ENCODE results near the gene CCSER2. TPM values are rescaled to one million over a fixed set of nuclear protein-coding genes. Genes with fewer than 3 reads are reported as not detected.
"Not testable (repeated sequence)": the region's sequence is repeated elsewhere in the genome, so short reads cannot be mapped to it uniquely, and the experiment has no call there.

Gene CCSER2
- total RNA-seq, 2 experiments from 2014 or later = 80.2 to 87.9 TPM

- CTCF ChIA-PET = no interaction called here
- H3K4me1 Mint-ChIP-seq = peaks cover 13% of the 10 kb centered on the region
- no peaks in the 10 kb centered on the region for H3K9me3 Mint-ChIP-seq
- H3K27me3 Mint-ChIP-seq = no peaks in the 10 kb centered on the region
- POLR2A ChIA-PET = no interaction called here
- H3K4me3 Mint-ChIP-seq = no peak overlapping the region
- H3K36me3 Mint-ChIP-seq (ENCODE audit: low read depth) = peaks cover 10% of the 10 kb centered on the region
- no peak overlapping the region for H3K27ac Mint-ChIP-seq
- DNase-seq = no peak
Observed at GRCh38 chr10:84497978-84498377, 169.6 kb downstream of the CCSER2 start.

GRCh38 chr10:84499039-84499438, 170.7 kb downstream of the CCSER2 start:
- DNase-seq; H3K27me3 Mint-ChIP-seq; H3K4me3 Mint-ChIP-seq; POLR2A ChIA-PET; H3K27ac Mint-ChIP-seq; CTCF ChIA-PET; H3K36me3 Mint-ChIP-seq (ENCODE audit: low read depth); H3K9me3 Mint-ChIP-seq: not testable (repeated sequence)
- H3K4me1 Mint-ChIP-seq = peaks cover 13% of the 10 kb centered on the region

GRCh38 chr10:84499846-84500245, 171.5 kb downstream of the CCSER2 start:
- H3K36me3 Mint-ChIP-seq (ENCODE audit: low read depth) = peaks cover 6% of the 10 kb centered on the region
- H3K27me3 Mint-ChIP-seq = no peaks in the 10 kb centered on the region
- H3K27ac Mint-ChIP-seq = no peak overlapping the region
- no peak for DNase-seq
- ChIA-PET CTCF (no interaction called here), POLR2A (no interaction called here)
- no peak overlapping the region for H3K4me3 Mint-ChIP-seq
- H3K9me3 Mint-ChIP-seq = no peaks in the 10 kb centered on the region
- peaks cover 10% of the 10 kb centered on the region for H3K4me1 Mint-ChIP-seq

GRCh38 chr10:84510121-84510520, 181.7 kb downstream of the CCSER2 start:
- Mint-ChIP-seq H3K36me3 (ENCODE audit: low read depth) (peaks cover 15% of the 10 kb centered on the region), H3K4me3 (no peak overlapping the region), H3K9me3 (no peaks in the 10 kb centered on the region), H3K4me1 (no peaks in the 10 kb centered on the region), H3K27ac (no peak overlapping the region), H3K27me3 (no peaks in the 10 kb centered on the region)
- CTCF ChIA-PET = interaction anchor here (0.6 to 1.5 kb wide), 3 partner anchors 27 to 254 kb away, joined by 3 to 5 read pairs (median 3); no protein-coding TSS in a partner anchor
- no peak for DNase-seq
- POLR2A ChIA-PET = interaction anchor here (0.7 to 1.2 kb wide), 3 partner anchors 11 to 243 kb away, joined by 3 read pairs; no protein-coding TSS in a partner anchor

DNA sequence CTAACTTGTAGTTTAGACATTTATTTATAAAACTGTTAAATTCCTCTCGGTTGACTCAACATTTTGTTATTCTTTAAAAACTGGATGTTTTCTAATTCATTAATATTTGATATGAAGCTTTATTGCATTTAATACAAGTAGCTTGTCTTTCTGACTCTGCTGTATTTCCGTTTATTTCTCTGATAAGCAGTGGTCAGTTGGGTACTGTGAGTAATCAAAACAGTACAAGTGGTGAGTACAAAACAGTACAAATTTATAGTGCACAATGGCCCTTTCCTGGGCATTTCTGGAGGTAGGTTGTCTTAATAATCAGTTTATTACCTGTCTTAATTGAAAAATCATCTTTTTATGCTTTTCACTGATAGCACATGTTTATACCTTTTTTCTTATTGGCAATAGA, 182.7 kb downstream of the CCSER2 start:
- CTCF ChIA-PET = interaction anchor here (1.5 kb wide), 1 partner anchor 246 kb away, joined by 4 read pairs; no protein-coding TSS in a partner anchor
- Mint-ChIP-seq H3K4me1 (no peaks in the 10 kb centered on the region), H3K36me3 (ENCODE audit: low read depth) (peaks cover 19% of the 10 kb centered on the region)

GRCh38 chr10:84511709-84512285, 183.4 kb downstream of the CCSER2 start:
- no peak overlapping the region for H3K4me3 Mint-ChIP-seq
- no peaks in the 10 kb centered on the region for H3K9me3 Mint-ChIP-seq
- POLR2A ChIA-PET = no interaction called here
- no peaks in the 10 kb centered on the region for H3K4me1 Mint-ChIP-seq
- no peak for DNase-seq
- H3K27ac Mint-ChIP-seq = no peak overlapping the region
- H3K36me3 Mint-ChIP-seq (ENCODE audit: low read depth) = peaks cover 19% of the 10 kb centered on the region
- CTCF ChIA-PET = interaction anchor here (1.4 to 1.5 kb wide), 2 partner anchors 25 to 247 kb away, joined by 3 to 4 read pairs; no protein-coding TSS in a partner anchor
- H3K27me3 Mint-ChIP-seq = no peaks in the 10 kb centered on the region

More for the DNA sequence above, 182.7 kb downstream of the CCSER2 start:
- H3K27me3 Mint-ChIP-seq = no peaks in the 10 kb centered on the region
- H3K4me3 Mint-ChIP-seq = no peak overlapping the region
- H3K27ac Mint-ChIP-seq = no peak overlapping the region
- no peaks in the 10 kb centered on the region for H3K9me3 Mint-ChIP-seq
- POLR2A ChIA-PET = no interaction called here
- no peak for DNase-seq

GRCh38 chr10:84517554-84517953, 189.2 kb downstream of the CCSER2 start:
- Mint-ChIP-seq H3K27me3 (no peaks in the 10 kb centered on the region), H3K36me3 (ENCODE audit: low read depth) (peaks cover 19% of the 10 kb centered on the region), H3K27ac (no peak overlapping the region), H3K4me3 (no peak overlapping the region), H3K4me1 (no peaks in the 10 kb centered on the region), H3K9me3 (no peaks in the 10 kb centered on the region)
- POLR2A ChIA-PET = no interaction called here
- CTCF ChIA-PET = interaction anchor here (0.8 to 1.1 kb wide), 2 partner anchors 165 to 250 kb away, joined by 3 read pairs; no protein-coding TSS in a partner anchor
- no peak for DNase-seq

DNA sequence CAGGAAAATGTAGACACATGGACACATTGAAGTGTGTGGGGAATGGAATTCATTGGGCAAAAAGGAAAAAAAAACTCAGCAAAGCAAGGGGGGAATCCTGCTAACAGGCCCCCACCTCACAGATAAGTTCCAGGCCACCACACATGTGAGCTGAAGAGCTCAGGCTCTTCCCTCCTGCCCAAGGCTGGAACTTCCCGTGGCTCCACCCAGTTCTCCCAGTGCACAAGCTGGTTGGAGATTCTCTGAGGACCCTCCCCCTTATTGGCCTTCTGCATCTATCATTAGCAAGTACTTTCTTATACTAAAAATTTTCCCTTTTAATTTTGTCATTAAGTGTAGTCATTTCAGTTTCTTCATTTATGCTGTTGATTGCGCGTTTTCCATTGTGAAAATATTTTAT, 190.8 kb downstream of the CCSER2 start:
- peaks cover 8% of the 10 kb centered on the region for H3K36me3 Mint-ChIP-seq (ENCODE audit: low read depth)
- CTCF ChIA-PET = no interaction called here
- DNase-seq = no peak
- H3K9me3 Mint-ChIP-seq = no peaks in the 10 kb centered on the region
- H3K4me3 Mint-ChIP-seq = no peak overlapping the region
- POLR2A ChIA-PET = no interaction called here
- H3K4me1 Mint-ChIP-seq = no peaks in the 10 kb centered on the region
- H3K27ac Mint-ChIP-seq = no peak overlapping the region
- no peaks in the 10 kb centered on the region for H3K27me3 Mint-ChIP-seq

GRCh38 chr10:84521013-84521412, 192.6 kb downstream of the CCSER2 start:
- ChIA-PET CTCF (interaction anchor here (1.1 to 1.6 kb wide), 3 partner anchors 16 to 254 kb away, joined by 3 to 6 read pairs (median 4); no protein-coding TSS in a partner anchor), POLR2A (interaction anchor here (1.1 kb wide), 1 partner anchor 11 kb away, joined by 3 read pairs; no protein-coding TSS in a partner anchor)
- H3K4me1 Mint-ChIP-seq = no peaks in the 10 kb centered on the region
- H3K27me3 Mint-ChIP-seq = no peaks in the 10 kb centered on the region
- H3K4me3 Mint-ChIP-seq = no peak overlapping the region
- no peak for DNase-seq
- H3K27ac Mint-ChIP-seq = no peak overlapping the region
- peaks cover 5% of the 10 kb centered on the region for H3K9me3 Mint-ChIP-seq
- H3K36me3 Mint-ChIP-seq (ENCODE audit: low read depth) = peaks cover 4% of the 10 kb centered on the region

DNA sequence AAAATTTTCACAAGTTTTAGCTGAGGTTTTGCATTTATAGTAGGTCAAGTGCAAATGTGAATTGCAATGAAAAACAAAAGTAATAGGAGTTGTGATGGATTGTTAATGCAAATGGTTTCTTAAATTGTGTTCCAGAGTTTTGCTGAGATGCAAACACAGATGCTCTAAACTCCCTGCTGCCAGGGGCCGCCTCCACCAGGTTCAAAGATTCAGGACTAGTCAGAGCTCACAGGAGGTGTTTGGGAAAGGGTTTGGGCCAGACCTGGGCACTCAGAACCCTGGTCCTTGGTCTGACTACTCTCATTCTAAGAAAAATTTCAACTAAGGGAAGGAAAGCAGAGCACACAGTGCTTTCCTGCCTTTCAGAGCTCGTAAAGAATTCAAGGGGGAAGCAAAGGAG, 193.1 kb downstream of the CCSER2 start:
- CTCF ChIA-PET = interaction anchor here (1.1 to 1.6 kb wide), 3 partner anchors 16 to 254 kb away, joined by 3 to 6 read pairs (median 4); no protein-coding TSS in a partner anchor
- Mint-ChIP-seq H3K27ac (no peak overlapping the region), H3K4me1 (no peaks in the 10 kb centered on the region), H3K4me3 (no peak overlapping the region), H3K27me3 (no peaks in the 10 kb centered on the region), H3K36me3 (ENCODE audit: low read depth) (peaks cover 2% of the 10 kb centered on the region), H3K9me3 (peaks cover 5% of the 10 kb centered on the region)
- no peak for DNase-seq
- POLR2A ChIA-PET = interaction anchor here (1.1 kb wide), 1 partner anchor 11 kb away, joined by 3 read pairs; no protein-coding TSS in a partner anchor

DNA sequence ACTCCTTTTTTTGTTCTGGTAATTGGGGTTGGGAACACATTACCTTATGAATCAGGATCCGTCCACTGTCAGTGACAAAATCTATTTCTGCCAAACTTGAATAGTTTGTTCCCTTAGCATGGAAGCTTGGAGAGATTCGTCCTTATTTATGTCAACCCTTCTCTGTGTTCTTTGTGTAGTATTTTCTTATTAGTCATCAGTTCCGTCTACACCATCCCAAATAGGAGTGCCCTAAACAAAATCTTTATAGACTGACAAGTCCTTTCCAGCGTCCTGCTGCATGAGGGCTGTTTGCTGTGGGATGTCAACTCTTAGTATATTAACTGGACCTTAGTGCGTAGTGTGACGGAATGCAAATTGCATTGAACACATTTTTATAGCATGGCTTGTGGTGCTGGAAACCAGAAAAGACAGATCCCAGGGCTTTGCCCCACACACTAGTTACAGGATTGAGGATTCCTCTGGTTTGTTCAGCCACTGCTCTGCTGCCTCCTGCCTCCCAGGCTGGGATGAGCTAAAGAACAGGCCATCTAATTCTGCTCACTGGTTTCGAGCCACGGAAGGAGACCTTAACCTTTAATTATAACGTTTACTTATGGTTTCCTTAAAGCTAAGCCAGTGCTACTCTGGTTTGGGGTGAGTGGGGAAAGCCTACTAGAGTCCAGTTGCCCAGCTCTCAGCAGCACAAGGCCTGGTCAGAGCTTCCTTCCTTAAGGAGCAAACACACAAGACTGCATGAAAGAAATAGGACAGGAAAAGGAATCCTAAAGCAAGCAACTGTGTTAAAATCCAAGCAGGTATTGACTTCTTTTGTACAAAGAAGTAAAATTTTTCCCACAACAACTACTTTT, 194.4 kb downstream of the CCSER2 start:
- H3K9me3 Mint-ChIP-seq = peaks cover 5% of the 10 kb centered on the region
- no peaks in the 10 kb centered on the region for H3K4me1 Mint-ChIP-seq
- no peak overlapping the region for H3K4me3 Mint-ChIP-seq
- ChIA-PET POLR2A (no interaction called here), CTCF (interaction anchor here (1.1 to 1.6 kb wide), 4 partner anchors 15 to 258 kb away, joined by 3 to 7 read pairs (median 4); no protein-coding TSS in a partner anchor)
- peaks cover 2% of the 10 kb centered on the region for H3K36me3 Mint-ChIP-seq (ENCODE audit: low read depth)
- H3K27me3 Mint-ChIP-seq = no peaks in the 10 kb centered on the region
- no peak overlapping the region for H3K27ac Mint-ChIP-seq
- DNase-seq = no peak

DNA sequence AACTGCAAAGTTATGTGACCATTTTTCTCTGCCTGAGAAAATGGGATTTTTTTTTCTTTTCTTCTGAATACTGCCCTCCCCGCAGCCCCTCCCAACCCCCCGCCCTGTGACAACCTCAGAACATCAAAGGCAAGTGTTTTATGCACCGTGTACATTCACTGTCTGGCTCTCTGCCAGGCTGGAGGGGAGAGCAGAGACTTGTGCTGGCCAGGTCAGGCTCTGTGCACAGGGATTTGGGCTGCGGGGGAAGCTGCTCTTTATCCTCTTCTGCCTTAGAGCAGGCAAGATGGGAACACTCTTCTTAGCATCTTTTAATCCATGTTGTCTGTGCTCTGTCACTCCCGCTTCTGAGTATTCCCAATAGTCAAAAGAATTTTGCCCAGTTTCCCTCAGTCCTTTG, 195.1 kb downstream of the CCSER2 start:
- Mint-ChIP-seq H3K4me1 (no peaks in the 10 kb centered on the region), H3K9me3 (peaks cover 5% of the 10 kb centered on the region), H3K36me3 (ENCODE audit: low read depth) (peaks cover 2% of the 10 kb centered on the region), H3K27ac (no peak overlapping the region), H3K27me3 (no peaks in the 10 kb centered on the region), H3K4me3 (no peak overlapping the region)
- ChIA-PET POLR2A (no interaction called here), CTCF (interaction anchor here (1.1 to 1.2 kb wide), 3 partner anchors 14 to 259 kb away, joined by 3 to 7 read pairs (median 4); no protein-coding TSS in a partner anchor)
- no peak for DNase-seq

DNA sequence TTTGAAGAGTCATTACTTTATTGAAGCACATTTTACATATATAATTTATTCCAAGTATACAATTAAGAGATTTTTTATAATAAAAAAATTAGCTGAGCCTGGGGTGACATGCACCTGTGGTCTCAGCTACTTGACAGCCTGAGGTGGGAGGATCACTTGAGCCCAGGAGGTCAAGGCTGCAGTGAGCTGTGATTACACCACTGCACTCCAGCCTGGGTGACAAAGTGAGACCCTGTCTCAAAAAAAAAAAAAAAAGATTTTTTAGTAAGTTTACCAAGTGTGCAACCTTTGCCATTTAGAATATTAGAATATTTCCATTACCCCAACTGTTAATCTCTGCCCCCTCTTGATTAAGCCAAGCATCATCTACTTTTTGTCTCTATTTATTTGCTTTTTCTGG, 196.0 kb downstream of the CCSER2 start:
- ChIA-PET CTCF (interaction anchor here (0.9 kb wide), 1 partner anchor 23 kb away, joined by 3 read pairs; no protein-coding TSS in a partner anchor), POLR2A (no interaction called here)
- no peaks in the 10 kb centered on the region for H3K27me3 Mint-ChIP-seq
- no peak overlapping the region for H3K27ac Mint-ChIP-seq
- H3K36me3 Mint-ChIP-seq (ENCODE audit: low read depth) = peaks cover 2% of the 10 kb centered on the region
- DNase-seq = no peak
- peaks cover 5% of the 10 kb centered on the region for H3K9me3 Mint-ChIP-seq
- no peak overlapping the region for H3K4me3 Mint-ChIP-seq
- no peaks in the 10 kb centered on the region for H3K4me1 Mint-ChIP-seq
